Stimulated activated naive CD8-positive, alpha-beta T cell treated with anti-CD3 and anti-CD28 coated beads, Interleukin-15, amount 100 ng/mL, for 72 hours (primary cell): ENCODE measurements around the gene RASD1.
A peak's percentile ranks its signal among the peaks of the same experiment; 100 is the strongest.

Experiments used
- ATAC-seq: fragments of 150-1000 bp; cut with Tn5 transposase; 2 replicates; pipeline ENCODE4 v1.10.0; 2021; ENCODE audit warnings: mild to moderate bottlenecking, moderate library complexity
- DNase-seq, 2 donors: peaks; one replicate each; pipeline ENCODE4 v3.0.0; 2021 to 2022
- H3K27ac Mint-ChIP-seq, 2 donors: one replicate each; pipeline ENCODE4 v1.8.0; 2022; ENCODE audit warnings: mild to moderate bottlenecking in 2 of 2, mixed read lengths in 2 of 2, moderate library complexity in 2 of 2
- H3K27me3 Mint-ChIP-seq: one replicate; pipeline ENCODE4 v1.8.0; 2022; ENCODE audit warnings: mixed read lengths
- H3K4me1 Mint-ChIP-seq: one replicate; pipeline ENCODE4 v1.8.0; 2022; ENCODE audit warnings: mild to moderate bottlenecking, mixed read lengths
- H3K4me3 Mint-ChIP-seq, 2 donors: one replicate each; pipeline ENCODE4 v1.8.0; 2022; ENCODE audit warnings: mild to moderate bottlenecking in 2 of 2, mixed read lengths in 2 of 2, moderate library complexity in 1 of 2
- H3K9me3 Mint-ChIP-seq, 2 donors: one replicate each; pipeline ENCODE4 v1.8.0; 2022; ENCODE audit warnings: mixed read lengths in 2 of 2

The RASD1 gene

GRCh38 chr17:17533901-17534441 is 37.8 kb upstream of the RASD1 start:
- ATAC-seq (no peak), DNase-seq (no peak)
- H3K4me1 Mint-ChIP-seq = no peaks in the 10 kb centered on the region
- H3K9me3 Mint-ChIP-seq = no peaks in the 10 kb centered on the region
- H3K27ac Mint-ChIP-seq = peak overlapping the region in 1 of 2 donors; percentile 42
- H3K4me3 Mint-ChIP-seq = no peak overlapping the region
- H3K27me3 Mint-ChIP-seq = no peaks in the 10 kb centered on the region

GRCh38 chr17:17532991-17533390 is 36.8 kb upstream of the RASD1 start:
- no peak for ATAC-seq
- DNase-seq = no peak
- Mint-ChIP-seq H3K27me3 (no peaks in the 10 kb centered on the region), H3K4me1 (no peaks in the 10 kb centered on the region), H3K27ac (no peak overlapping the region), H3K4me3 (no peak overlapping the region), H3K9me3 (no peaks in the 10 kb centered on the region)

- H3K4me1 Mint-ChIP-seq = no peaks in the 10 kb centered on the region
- no peak for DNase-seq
- H3K4me3 Mint-ChIP-seq = no peak overlapping the region
- no peaks in the 10 kb centered on the region for H3K27me3 Mint-ChIP-seq
- no peak for ATAC-seq
- no peaks in the 10 kb centered on the region for H3K9me3 Mint-ChIP-seq
- no peak overlapping the region for H3K27ac Mint-ChIP-seq
These were observed 35.0 kb upstream of the RASD1 start for GRCh38 chr17:17531156-17531555.

- H3K4me3 Mint-ChIP-seq = no peak overlapping the region
- no peaks in the 10 kb centered on the region for H3K9me3 Mint-ChIP-seq
- no peak for ATAC-seq
These were observed 32.8 kb upstream of the RASD1 start for GRCh38 chr17:17528696-17529652.

GRCh38 chr17:17527956-17528500 is 31.8 kb upstream of the RASD1 start:
- H3K9me3 Mint-ChIP-seq = no peaks in the 10 kb centered on the region
- H3K4me1 Mint-ChIP-seq = no peaks in the 10 kb centered on the region
- peak overlapping the region; percentile 34 to 61 for H3K27ac Mint-ChIP-seq
- DNase-seq = no peak
- ATAC-seq = no peak
- H3K4me3 Mint-ChIP-seq = no peak overlapping the region
- no peaks in the 10 kb centered on the region for H3K27me3 Mint-ChIP-seq

More at GRCh38 chr17:17528696-17529652, 32.8 kb upstream of the RASD1 start:
- no peaks in the 10 kb centered on the region for H3K27me3 Mint-ChIP-seq
- H3K27ac Mint-ChIP-seq = peak overlapping the region in 1 of 2 donors; percentile 22
- no peaks in the 10 kb centered on the region for H3K4me1 Mint-ChIP-seq
- DNase-seq = no peak

- Mint-ChIP-seq H3K4me1 (no peaks in the 10 kb centered on the region), H3K4me3 (no peak overlapping the region), H3K27me3 (no peaks in the 10 kb centered on the region), H3K9me3 (no peaks in the 10 kb centered on the region), H3K27ac (peak overlapping the region in 1 of 2 donors; percentile 61)
- DNase-seq = no peak
- no peak for ATAC-seq
These were observed 31.3 kb upstream of the RASD1 start for GRCh38 chr17:17527534-17527933.

GRCh38 chr17:17526369-17526768 is 30.2 kb upstream of the RASD1 start:
- H3K27me3 Mint-ChIP-seq = no peaks in the 10 kb centered on the region
- no peaks in the 10 kb centered on the region for H3K9me3 Mint-ChIP-seq
- DNase-seq = no peak
- H3K4me1 Mint-ChIP-seq = no peaks in the 10 kb centered on the region
- no peak overlapping the region for H3K27ac Mint-ChIP-seq
- no peak for ATAC-seq
- H3K4me3 Mint-ChIP-seq = no peak overlapping the region

- no peak overlapping the region for H3K4me3 Mint-ChIP-seq
- H3K9me3 Mint-ChIP-seq = no peaks in the 10 kb centered on the region
- ATAC-seq (no peak), DNase-seq (no peak)
- H3K27me3 Mint-ChIP-seq = no peaks in the 10 kb centered on the region
- no peak overlapping the region for H3K27ac Mint-ChIP-seq
- H3K4me1 Mint-ChIP-seq = no peaks in the 10 kb centered on the region
These were observed 29.8 kb upstream of the RASD1 start for GRCh38 chr17:17525956-17526355.

- Mint-ChIP-seq H3K27ac (no peak overlapping the region), H3K4me3 (no peak overlapping the region), H3K4me1 (no peaks in the 10 kb centered on the region), H3K9me3 (no peaks in the 10 kb centered on the region), H3K27me3 (no peaks in the 10 kb centered on the region)
- DNase-seq (no peak), ATAC-seq (no peak)
These were observed 29.1 kb upstream of the RASD1 start for GRCh38 chr17:17525311-17525710.

GRCh38 chr17:17523731-17524490 is 27.7 kb upstream of the RASD1 start:
- DNase-seq = no peak
- no peaks in the 10 kb centered on the region for H3K27me3 Mint-ChIP-seq
- H3K4me1 Mint-ChIP-seq = no peaks in the 10 kb centered on the region
- H3K9me3 Mint-ChIP-seq = no peaks in the 10 kb centered on the region
- H3K4me3 Mint-ChIP-seq = no peak overlapping the region
- peak overlapping the region in 1 of 2 donors; percentile 92 for H3K27ac Mint-ChIP-seq
- no peak for ATAC-seq

- peak overlapping the region in 1 of 2 donors; percentile 31 for H3K27ac Mint-ChIP-seq
- H3K27me3 Mint-ChIP-seq = no peaks in the 10 kb centered on the region
- H3K9me3 Mint-ChIP-seq = no peaks in the 10 kb centered on the region
These were observed 27.0 kb upstream of the RASD1 start for GRCh38 chr17:17523001-17523730.

GRCh38 chr17:17520599-17521232 is 24.5 kb upstream of the RASD1 start:
- Mint-ChIP-seq H3K9me3 (no peaks in the 10 kb centered on the region), H3K4me1 (peaks cover 17% of the 10 kb centered on the region), H3K4me3 (no peak overlapping the region), H3K27ac (no peak overlapping the region), H3K27me3 (no peaks in the 10 kb centered on the region)
- ATAC-seq = no peak
- no peak for DNase-seq

More at GRCh38 chr17:17523001-17523730, 27.0 kb upstream of the RASD1 start:
- Mint-ChIP-seq H3K4me1 (no peaks in the 10 kb centered on the region), H3K4me3 (no peak overlapping the region)
- DNase-seq (no peak), ATAC-seq (no peak)

- H3K27me3 Mint-ChIP-seq = no peaks in the 10 kb centered on the region
- peaks cover 17% of the 10 kb centered on the region for H3K4me1 Mint-ChIP-seq
- no peak overlapping the region for H3K4me3 Mint-ChIP-seq
- ATAC-seq = no peak
- no peak for DNase-seq
- H3K27ac Mint-ChIP-seq = no peak overlapping the region
- no peaks in the 10 kb centered on the region for H3K9me3 Mint-ChIP-seq
These were observed 23.7 kb upstream of the RASD1 start for GRCh38 chr17:17519886-17520285.

- H3K27me3 Mint-ChIP-seq = no peaks in the 10 kb centered on the region
- peaks cover 17% of the 10 kb centered on the region for H3K4me1 Mint-ChIP-seq
- DNase-seq (no peak), ATAC-seq (no peak)
- H3K4me3 Mint-ChIP-seq = no peak overlapping the region
- no peak overlapping the region for H3K27ac Mint-ChIP-seq
- no peaks in the 10 kb centered on the region for H3K9me3 Mint-ChIP-seq
These were observed 22.8 kb upstream of the RASD1 start for GRCh38 chr17:17518951-17519350.

GRCh38 chr17:17518014-17518413 is 21.8 kb upstream of the RASD1 start:
- no peak overlapping the region for H3K4me3 Mint-ChIP-seq
- no peak for ATAC-seq

More at GRCh38 chr17:17518014-17518413, 21.8 kb upstream of the RASD1 start:
- no peaks in the 10 kb centered on the region for H3K9me3 Mint-ChIP-seq
- H3K27ac Mint-ChIP-seq = no peak overlapping the region
- peaks cover 17% of the 10 kb centered on the region for H3K4me1 Mint-ChIP-seq
- H3K27me3 Mint-ChIP-seq = no peaks in the 10 kb centered on the region
- no peak for DNase-seq
